Effector CD4-positive, alpha-beta T cell (primary cell): ENCODE results near the gene PODXL2.

Experiments used
- DNase-seq: peaks from one replicate; pipeline ENCODE4 v3.0.0-alpha.2; 2020

The PODXL2 gene

GRCh38 chr3:127660621-127661251, 31.8 kb downstream of the PODXL2 start:
- DNase-seq: no peak

GRCh38 chr3:127661600-127661999, 32.6 kb downstream of the PODXL2 start:
- DNase-seq: no peak

- no peak for DNase-seq
Measured at GRCh38 chr3:127662001-127662469, 33.0 kb downstream of the PODXL2 start.

GRCh38 chr3:127663151-127663550, 34.2 kb downstream of the PODXL2 start:
- DNase-seq: no peak

GRCh38 chr3:127665165-127665564, 36.2 kb downstream of the PODXL2 start:
- DNase-seq: no peak

- no peak for DNase-seq
Measured at GRCh38 chr3:127665586-127665985, 36.6 kb downstream of the PODXL2 start.

- DNase-seq: no peak
Measured at GRCh38 chr3:127666676-127667075, 37.7 kb downstream of the PODXL2 start.

GRCh38 chr3:127667119-127667681, 38.2 kb downstream of the PODXL2 start:
- no peak for DNase-seq

GRCh38 chr3:127668906-127669305, 39.9 kb downstream of the PODXL2 start:
- no peak for DNase-seq

GRCh38 chr3:127669541-127670228, 40.7 kb downstream of the PODXL2 start:
- DNase-seq: no peak

- no peak for DNase-seq
Measured at GRCh38 chr3:127670229-127670559, 41.2 kb downstream of the PODXL2 start.

GRCh38 chr3:127670761-127671522, 42.0 kb downstream of the PODXL2 start:
- no peak for DNase-seq

GRCh38 chr3:127671523-127672428, 42.8 kb downstream of the PODXL2 start:
- peak; percentile 17 for DNase-seq

- DNase-seq: peak; percentile 77
Measured at GRCh38 chr3:127672429-127673190, 43.6 kb downstream of the PODXL2 start, which contains the start of gene ABTB1. Gene ABTB1, plus strand, starts transcription at chr3:127672952. Its CDS starts 74 bp downstream, at chr3:127673026.

GRCh38 chr3:127673191-127674100, 44.5 kb downstream of the PODXL2 start:
- peak; percentile 52 for DNase-seq

- DNase-seq: no peak
Measured at GRCh38 chr3:127674101-127674721, 45.2 kb downstream of the PODXL2 start.

GRCh38 chr3:127674790-127675189, 45.8 kb downstream of the PODXL2 start:
- no peak for DNase-seq

GRCh38 chr3:127675651-127676391, 46.8 kb downstream of the PODXL2 start:
- no peak for DNase-seq

- DNase-seq: no peak
Measured at GRCh38 chr3:127676456-127676855, 47.5 kb downstream of the PODXL2 start.
